ENCODE measurements around the gene C2orf72. TPM values are rescaled to one million over a fixed set of nuclear protein-coding genes. Genes with fewer than 3 reads are reported as not detected.

The C2orf72 gene
- total RNA-seq, 2 donors from 2014 or later: 1.8 to 3.9 TPM

GRCh38 chr2:231041061-231041689, 3.9 kb downstream of the C2orf72 start:
- H3K4me3 ChIP-seq (ENCODE audit: low read length): no peak overlapping the region
- no peak overlapping the region for H3K4me3 Mint-ChIP-seq
- no peak overlapping the region for H3K9ac ChIP-seq (ENCODE audit: extremely low read depth, low read length, poor library complexity, severe bottlenecking)
- no peaks in the 10 kb centered on the region for H3K36me3 Mint-ChIP-seq (ENCODE audit: low read depth)
- peaks cover 39% of the 10 kb centered on the region for H3K27me3 Mint-ChIP-seq (ENCODE audit: insufficient read depth)
- peaks cover 40% of the 10 kb centered on the region for H3K27me3 ChIP-seq (ENCODE audit: control insufficient read depth, insufficient read depth, low read length, poor library complexity, severe bottlenecking)
- no peaks in the 10 kb centered on the region for H3K4me1 ChIP-seq (ENCODE audit: control insufficient read depth, insufficient read depth, low read length)
- no peaks in the 10 kb centered on the region for H3K9me3 Mint-ChIP-seq
- peaks cover 6% of the 10 kb centered on the region for H3K4me1 Mint-ChIP-seq
- WGBS, 2 experiments (ENCODE audit: insufficient coverage in 1 of 2, insufficient read length in 1 of 2): 78 to 82% methylated on average over 4 to 8 of the region's 8 CpGs
- H3K27ac ChIP-seq (ENCODE audit: low read depth, low read length): no peak overlapping the region
- no peak overlapping the region for H3K27ac Mint-ChIP-seq
- H3K36me3 ChIP-seq (ENCODE audit: control insufficient read depth, insufficient read depth, low read length): no peaks in the 10 kb centered on the region
- H3K9me3 ChIP-seq (ENCODE audit: control insufficient read depth, low read length): no peaks in the 10 kb centered on the region
- DNase-seq: no peak
- TF ChIP-seq CTCF (conservative IDR thresholded peaks at IDR 0.05): no peak

GRCh38 chr2:231043796-231044195, 6.5 kb downstream of the C2orf72 start:
- H3K4me1 ChIP-seq (ENCODE audit: control insufficient read depth, insufficient read depth, low read length): no peaks in the 10 kb centered on the region
- 93 to 100% methylated on average over 4 of the region's 4 CpGs for WGBS, 2 experiments (ENCODE audit: insufficient coverage in 1 of 2, insufficient read length in 1 of 2)
- peaks cover 19% of the 10 kb centered on the region for H3K27me3 ChIP-seq (ENCODE audit: control insufficient read depth, insufficient read depth, low read length, poor library complexity, severe bottlenecking)
- H3K4me1 Mint-ChIP-seq: no peaks in the 10 kb centered on the region
- no peaks in the 10 kb centered on the region for H3K9me3 ChIP-seq (ENCODE audit: control insufficient read depth, low read length)
- H3K4me3 ChIP-seq (ENCODE audit: low read length): no peak overlapping the region
- no peak overlapping the region for H3K27ac ChIP-seq (ENCODE audit: low read depth, low read length)
- TF ChIP-seq CTCF (conservative IDR thresholded peaks at IDR 0.05): no peak
- H3K9me3 Mint-ChIP-seq: no peaks in the 10 kb centered on the region
- H3K27me3 Mint-ChIP-seq (ENCODE audit: insufficient read depth): peaks cover 27% of the 10 kb centered on the region
- no peaks in the 10 kb centered on the region for H3K36me3 Mint-ChIP-seq (ENCODE audit: low read depth)
- H3K9ac ChIP-seq (ENCODE audit: extremely low read depth, low read length, poor library complexity, severe bottlenecking): no peak overlapping the region
- H3K4me3 Mint-ChIP-seq: no peak overlapping the region
- no peak overlapping the region for H3K27ac Mint-ChIP-seq
- DNase-seq: no peak
- H3K36me3 ChIP-seq (ENCODE audit: control insufficient read depth, insufficient read depth, low read length): no peaks in the 10 kb centered on the region

GRCh38 chr2:231046916-231047273, 9.6 kb downstream of the C2orf72 start:
- Mint-ChIP-seq H3K4me3 (no peak overlapping the region), H3K36me3 (ENCODE audit: low read depth) (no peaks in the 10 kb centered on the region), H3K9me3 (no peaks in the 10 kb centered on the region), H3K27me3 (ENCODE audit: insufficient read depth) (peaks cover 24% of the 10 kb centered on the region), H3K27ac (no peak overlapping the region), H3K4me1 (peaks cover 8% of the 10 kb centered on the region)
- no peak overlapping the region for H3K4me3 ChIP-seq (ENCODE audit: low read length)
- H3K9ac ChIP-seq (ENCODE audit: extremely low read depth, low read length, poor library complexity, severe bottlenecking): no peak overlapping the region
- 84 to 92% methylated on average over 4 to 5 of the region's 5 CpGs for WGBS, 2 experiments (ENCODE audit: insufficient coverage in 1 of 2, insufficient read length in 1 of 2)
- H3K27ac ChIP-seq (ENCODE audit: low read depth, low read length): no peak overlapping the region
- no peaks in the 10 kb centered on the region for H3K36me3 ChIP-seq (ENCODE audit: control insufficient read depth, insufficient read depth, low read length)
- H3K4me1 ChIP-seq (ENCODE audit: control insufficient read depth, insufficient read depth, low read length): peaks cover 13% of the 10 kb centered on the region
- H3K27me3 ChIP-seq (ENCODE audit: control insufficient read depth, insufficient read depth, low read length, poor library complexity, severe bottlenecking): peaks cover 11% of the 10 kb centered on the region
- DNase-seq: no peak
- H3K9me3 ChIP-seq (ENCODE audit: control insufficient read depth, low read length): no peaks in the 10 kb centered on the region
- TF ChIP-seq CTCF (conservative IDR thresholded peaks at IDR 0.05): no peak

All from endodermal cell (in vitro differentiated cells).